Type B pancreatic cell (in vitro differentiated cells): ENCODE measurements around the gene ACOX2. TPM values are rescaled to one million over a fixed set of nuclear protein-coding genes. Genes with fewer than 3 reads are reported as not detected.

Source experiments
- DNase-seq: peaks from one replicate; pipeline ENCODE4 v3.0.0; 2021; ENCODE audit warnings: mixed read lengths; ENCODE audit not compliant: unreplicated experiment; ENCODE audit errors: extremely low spot score
- H3K27ac Mint-ChIP-seq: 2 replicates; pipeline ENCODE4 v1.8.0; 2021; ENCODE audit warnings: mild to moderate bottlenecking, mixed read lengths
- H3K27me3 Mint-ChIP-seq: 2 replicates; pipeline ENCODE4 v1.8.0; 2021; ENCODE audit warnings: mixed read lengths
- H3K36me3 Mint-ChIP-seq: 2 replicates; pipeline ENCODE4 v1.8.0; 2021; ENCODE audit warnings: mixed read lengths
- H3K4me1 Mint-ChIP-seq: one replicate; pipeline ENCODE4 v1.8.0; 2021; ENCODE audit warnings: mixed read lengths; ENCODE audit not compliant: unreplicated experiment
- H3K4me3 Mint-ChIP-seq: 2 replicates; pipeline ENCODE4 v1.8.0; 2021; ENCODE audit warnings: mild to moderate bottlenecking, mixed read lengths
- H3K9me3 Mint-ChIP-seq: 2 replicates; pipeline ENCODE4 v1.8.0; 2021; ENCODE audit warnings: mixed read lengths
- total RNA-seq: library from RNA; stranded (reverse); gene quantifications from 2 replicates; pipeline ENCODE4 v1.2.1, GENCODE V29; 2021; ENCODE audit warnings: low replicate concordance
- TF ChIP-seq, protein P1 (sequence below): fragments of 200-600 bp; sonication (generic); conservative IDR thresholded peaks from 2 replicates; pipeline ENCODE4 v1.5.0; 2021; ENCODE audit warnings: antibody characterized with exemption, mild to moderate bottlenecking

ACOX2 gene
- total RNA-seq, 1 donor from 2014 or later, result 5.6 TPM

DNA sequence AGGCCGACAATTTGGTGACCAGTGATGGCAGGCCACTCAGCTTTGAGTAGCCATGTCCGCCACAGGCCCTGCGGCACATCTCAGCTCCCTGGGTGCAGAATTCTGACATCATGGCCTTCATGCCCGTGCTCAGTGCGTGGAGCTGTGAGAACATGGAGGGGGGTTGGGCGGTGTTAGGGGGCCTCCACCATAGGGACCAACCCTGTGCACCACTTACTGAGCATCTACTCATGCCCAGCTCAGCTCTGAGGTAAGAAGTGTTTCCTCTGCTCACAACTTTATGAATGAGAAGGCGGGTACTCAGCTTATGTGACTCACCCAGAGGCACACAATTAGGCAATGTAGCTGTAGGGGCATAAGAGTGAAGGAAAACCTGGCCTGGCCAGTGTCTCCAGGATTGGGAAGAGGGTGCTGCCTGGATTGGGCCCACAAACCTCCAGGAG, 10.5 kb downstream of the ACOX2 start:
- TF ChIP-seq, protein P1, sequence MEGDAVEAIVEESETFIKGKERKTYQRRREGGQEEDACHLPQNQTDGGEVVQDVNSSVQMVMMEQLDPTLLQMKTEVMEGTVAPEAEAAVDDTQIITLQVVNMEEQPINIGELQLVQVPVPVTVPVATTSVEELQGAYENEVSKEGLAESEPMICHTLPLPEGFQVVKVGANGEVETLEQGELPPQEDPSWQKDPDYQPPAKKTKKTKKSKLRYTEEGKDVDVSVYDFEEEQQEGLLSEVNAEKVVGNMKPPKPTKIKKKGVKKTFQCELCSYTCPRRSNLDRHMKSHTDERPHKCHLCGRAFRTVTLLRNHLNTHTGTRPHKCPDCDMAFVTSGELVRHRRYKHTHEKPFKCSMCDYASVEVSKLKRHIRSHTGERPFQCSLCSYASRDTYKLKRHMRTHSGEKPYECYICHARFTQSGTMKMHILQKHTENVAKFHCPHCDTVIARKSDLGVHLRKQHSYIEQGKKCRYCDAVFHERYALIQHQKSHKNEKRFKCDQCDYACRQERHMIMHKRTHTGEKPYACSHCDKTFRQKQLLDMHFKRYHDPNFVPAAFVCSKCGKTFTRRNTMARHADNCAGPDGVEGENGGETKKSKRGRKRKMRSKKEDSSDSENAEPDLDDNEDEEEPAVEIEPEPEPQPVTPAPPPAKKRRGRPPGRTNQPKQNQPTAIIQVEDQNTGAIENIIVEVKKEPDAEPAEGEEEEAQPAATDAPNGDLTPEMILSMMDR, result no peak
- Mint-ChIP-seq H3K4me3 (no peak overlapping the region), H3K27ac (no peak overlapping the region), H3K9me3 (no peaks in the 10 kb centered on the region), H3K27me3 (no peaks in the 10 kb centered on the region), H3K36me3 (no peaks in the 10 kb centered on the region), H3K4me1 (peaks cover 10% of the 10 kb centered on the region)
- no peak for DNase-seq

DNA sequence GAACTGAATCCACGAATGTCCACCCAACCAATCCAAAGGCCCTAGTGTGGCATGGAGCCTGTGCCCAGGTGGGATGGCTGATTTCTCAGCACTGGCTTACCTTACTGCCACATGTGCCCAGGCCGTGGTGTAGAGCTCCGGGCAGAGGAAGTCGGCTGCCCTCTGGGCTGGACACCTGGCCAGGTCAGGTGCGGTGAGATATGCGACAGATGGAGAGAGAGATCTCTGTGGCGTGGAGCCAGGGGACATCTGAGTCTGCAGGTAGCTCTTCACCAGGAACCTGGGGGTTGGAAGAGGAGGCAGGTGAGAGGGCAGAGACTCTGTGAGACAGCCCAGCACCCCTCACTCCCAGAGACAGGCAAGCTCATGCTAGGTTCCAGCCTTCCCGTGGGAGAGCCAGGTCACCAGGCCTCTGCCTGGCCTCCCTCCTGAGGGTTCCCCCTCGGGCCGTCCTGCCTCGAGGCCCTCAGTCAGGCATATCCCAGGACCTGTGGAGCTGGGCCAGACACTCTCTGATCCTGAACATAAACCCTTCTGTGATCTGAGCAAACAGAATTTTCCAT, 12.6 kb downstream of the ACOX2 start:
- TF ChIP-seq, protein P1, result no peak
- no peak for DNase-seq
- Mint-ChIP-seq H3K4me1 (peaks cover 20% of the 10 kb centered on the region), H3K9me3 (no peaks in the 10 kb centered on the region), H3K36me3 (no peaks in the 10 kb centered on the region), H3K27ac (no peak overlapping the region), H3K4me3 (no peak overlapping the region), H3K27me3 (no peaks in the 10 kb centered on the region)

DNA sequence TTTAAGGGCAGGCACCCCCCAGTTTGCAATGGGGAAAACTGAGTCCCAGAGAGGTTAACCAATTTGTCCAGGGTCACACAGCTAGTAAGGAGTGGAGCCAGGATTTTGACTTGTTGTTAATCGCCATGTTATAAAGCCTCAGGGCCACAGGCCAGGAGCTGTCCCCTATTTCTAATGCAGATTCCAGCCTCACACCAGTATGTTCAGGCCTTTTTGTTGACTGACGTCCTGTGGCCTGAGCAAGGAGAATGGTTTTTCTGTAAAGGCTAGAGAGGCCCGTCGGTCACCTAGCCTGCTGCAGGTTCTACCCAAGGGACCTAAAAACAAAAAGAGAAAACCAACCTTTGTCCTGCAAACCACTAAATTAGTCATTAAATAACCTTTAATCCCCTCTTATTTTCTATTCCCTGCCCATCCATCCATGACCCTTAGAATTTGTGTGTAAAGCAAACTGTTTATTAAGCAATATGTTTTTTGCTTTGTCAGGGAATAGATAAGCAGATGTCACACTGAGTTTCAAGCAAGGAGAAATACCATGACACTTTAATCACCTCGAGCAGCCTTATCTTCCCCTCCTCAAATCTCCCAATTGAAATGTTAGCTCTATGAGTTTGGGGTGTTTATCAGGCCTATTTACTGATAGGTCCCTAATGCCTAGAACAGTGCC, 14.1 kb downstream of the ACOX2 start:
- TF ChIP-seq, protein P1, result no peak
- Mint-ChIP-seq H3K4me3 (no peak overlapping the region), H3K27me3 (no peaks in the 10 kb centered on the region), H3K36me3 (no peaks in the 10 kb centered on the region), H3K4me1 (peaks cover 32% of the 10 kb centered on the region), H3K27ac (no peak overlapping the region), H3K9me3 (no peaks in the 10 kb centered on the region)
- DNase-seq, result no peak

DNA sequence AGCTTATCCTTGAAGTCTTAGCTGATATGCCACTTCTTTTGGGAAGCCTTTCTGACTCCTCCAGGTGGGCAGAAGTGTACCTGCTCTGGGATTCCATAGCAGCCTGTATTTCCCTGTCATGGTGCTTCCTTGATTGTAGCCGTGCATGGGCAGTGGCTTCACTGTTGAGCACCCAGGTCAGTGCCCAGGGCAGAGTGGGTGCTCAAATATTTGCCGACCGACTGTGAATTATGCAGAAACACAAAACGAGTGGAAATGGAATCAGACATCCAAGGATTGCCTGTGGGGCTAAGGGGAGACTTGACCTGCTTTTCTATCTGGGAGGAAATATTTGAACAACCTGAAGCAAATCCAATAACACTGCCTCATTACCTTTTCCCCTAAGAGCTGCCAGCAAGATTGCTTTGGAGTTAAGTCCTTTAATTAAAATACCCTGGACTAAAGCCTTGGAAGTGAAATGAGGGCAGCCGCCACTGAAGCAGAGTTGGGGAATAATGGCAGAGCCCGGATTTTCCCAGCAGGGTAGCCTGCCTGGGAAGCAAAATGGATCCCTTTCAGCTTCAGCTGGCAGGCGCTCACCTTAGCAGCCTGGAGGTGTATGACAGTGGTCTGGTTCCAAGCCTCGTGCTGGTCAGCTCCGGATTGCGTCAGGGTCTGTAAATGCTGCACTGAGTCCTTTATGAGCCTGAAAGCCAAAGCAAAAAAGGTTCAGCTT, 14.9 kb downstream of the ACOX2 start:
- Mint-ChIP-seq H3K4me1 (peaks cover 34% of the 10 kb centered on the region), H3K27ac (peak overlapping the region; percentile 32), H3K9me3 (no peaks in the 10 kb centered on the region), H3K27me3 (no peaks in the 10 kb centered on the region), H3K36me3 (no peaks in the 10 kb centered on the region), H3K4me3 (no peak overlapping the region)
- TF ChIP-seq, protein P1, result no peak
- no peak for DNase-seq

DNA sequence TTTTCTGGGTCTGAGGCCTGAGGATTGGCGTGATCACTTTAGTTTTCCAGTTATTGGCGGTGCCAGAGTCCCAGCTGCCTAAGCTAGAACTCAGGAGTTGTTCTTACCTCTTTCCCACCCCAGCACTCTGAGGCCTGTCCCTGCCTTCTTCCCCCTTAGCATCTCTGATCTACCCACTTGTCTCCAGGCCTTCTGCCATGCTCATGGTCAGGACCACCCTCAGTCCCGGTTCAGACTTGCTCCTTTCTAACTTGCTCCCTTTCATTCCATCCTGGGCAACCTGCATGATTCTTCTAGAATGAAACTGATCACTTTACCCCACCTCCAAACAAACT, 15.7 kb downstream of the ACOX2 start:
- H3K36me3 Mint-ChIP-seq, result no peaks in the 10 kb centered on the region
- H3K27ac Mint-ChIP-seq, result peak overlapping the region; percentile 32

More for the DNA sequence above, 15.7 kb downstream of the ACOX2 start:
- DNase-seq, result no peak
- TF ChIP-seq, protein P1, result no peak
- H3K4me3 Mint-ChIP-seq, result no peak overlapping the region
- H3K9me3 Mint-ChIP-seq, result no peaks in the 10 kb centered on the region
- peaks cover 36% of the 10 kb centered on the region for H3K4me1 Mint-ChIP-seq
- H3K27me3 Mint-ChIP-seq, result no peaks in the 10 kb centered on the region
